ENCODE data around the gene ANKRD9. TPM values are rescaled to one million over a fixed set of nuclear protein-coding genes. Genes with fewer than 3 reads are reported as not detected.

ANKRD9 gene
- total and polyA plus RNA-seq, 2 of the 13 experiments (the other 11 are each of a cell fraction or from before 2014, with no cell fraction given), result 10.0 to 15.0 TPM

- DNase-seq (ENCODE audit: low spot score), result no peak
- no peak overlapping the region for H3K9ac ChIP-seq (ENCODE audit: insufficient read depth, low read depth, low read length)
- H3K4me2 ChIP-seq (ENCODE audit: low read depth, low read length), result no peak overlapping the region
- no peak overlapping the region for H3K4me3 ChIP-seq (replicated peaks in 1 of 3; ENCODE audit: insufficient read depth in 1 of 3, low read depth in 2 of 3, low read length in 3 of 3)
- H3K9me3 ChIP-seq (ENCODE audit: low read length), result no peaks in the 10 kb centered on the region
- WGBS (ENCODE audit: low lambda C conversion rate), result 100% methylated on average over 6 of the region's 9 CpGs
- no peaks in the 10 kb centered on the region for H3K79me2 ChIP-seq (ENCODE audit: insufficient read depth, low read length)
- no peaks in the 10 kb centered on the region for H3K4me1 ChIP-seq (ENCODE audit: insufficient read depth, low read length)
- no peak overlapping the region for H3K27ac ChIP-seq (ENCODE audit: extremely low read length, insufficient read depth, low read length)
- no peak for FAIRE-seq
- no TSS peak for BruUV-seq (replicated peaks)
- ChIA-PET POLR2A (interaction anchor here (0.7 kb wide), 1 partner anchor 9 kb away, joined by 3 read pairs; no protein-coding TSS in a partner anchor), CTCF (ENCODE audit: low intra/inter-chr PET ratio, low total read pairs) (no interaction called here)
- ATAC-seq, result no peak
- H3K27me3 ChIP-seq (ENCODE audit: control insufficient read depth in 1 of 2, insufficient read depth in 2 of 2, low read length in 2 of 2), result no peaks in the 10 kb centered on the region
- H2AFZ ChIP-seq (ENCODE audit: low read length), result no peak overlapping the region
- no peaks in the 10 kb centered on the region for H3K36me3 ChIP-seq (replicated peaks in 1 of 2; ENCODE audit: control insufficient read depth in 1 of 2, insufficient read depth in 2 of 2, low read length in 2 of 2)
- intact Hi-C loops (cut with micrococcal nuclease; ENCODE audit: unreplicated experiment) (no loop called here), in situ Hi-C loops (cut with HindIII; ENCODE audit: extremely low pct_ligation_motif_present, low pct_unique_long_range_greater_than_20kb) (no loop called here)
- H4K20me1 ChIP-seq (ENCODE audit: insufficient read depth, low read length), result no peaks in the 10 kb centered on the region
- TF ChIP-seq ZSCAN22 (CRISPR knock-in tag; IDR thresholded peaks at IDR 0.05) (no peak), MAF1 (CRISPR knock-in tag; IDR thresholded peaks at IDR 0.05; ENCODE audit: borderline replicate concordance) (no peak), MAZ (IDR thresholded peaks at IDR 0.05; ENCODE audit: borderline replicate concordance, low read depth, low read length) (no peak), MAZ (CRISPR knock-in tag; IDR thresholded peaks at IDR 0.05; ENCODE audit: low read depth) (no peak), JUNB (CRISPR knock-in tag; IDR thresholded peaks at IDR 0.05; ENCODE audit: borderline replicate concordance) (no peak), CC2D1A (CRISPR knock-in tag; IDR thresholded peaks at IDR 0.05) (no peak), YY1 (IDR thresholded peaks at IDR 0.05; ENCODE audit: insufficient read depth, insufficient replicate concordance, low read depth, low read length) (no peak), TBL1XR1 (IDR thresholded peaks at IDR 0.05; ENCODE audit: borderline replicate concordance, low read length, partially characterized antibody) (no peak), MEIS2 (CRISPR knock-in tag; IDR thresholded peaks at IDR 0.05) (no peak), EEA1 (CRISPR knock-in tag; IDR thresholded peaks at IDR 0.05; ENCODE audit: borderline replicate concordance) (no peak), CREM (IDR thresholded peaks at IDR 0.05) (no peak), CREM (CRISPR knock-in tag; IDR thresholded peaks at IDR 0.05) (no peak)
- TF ChIP-seq, protein P1, sequence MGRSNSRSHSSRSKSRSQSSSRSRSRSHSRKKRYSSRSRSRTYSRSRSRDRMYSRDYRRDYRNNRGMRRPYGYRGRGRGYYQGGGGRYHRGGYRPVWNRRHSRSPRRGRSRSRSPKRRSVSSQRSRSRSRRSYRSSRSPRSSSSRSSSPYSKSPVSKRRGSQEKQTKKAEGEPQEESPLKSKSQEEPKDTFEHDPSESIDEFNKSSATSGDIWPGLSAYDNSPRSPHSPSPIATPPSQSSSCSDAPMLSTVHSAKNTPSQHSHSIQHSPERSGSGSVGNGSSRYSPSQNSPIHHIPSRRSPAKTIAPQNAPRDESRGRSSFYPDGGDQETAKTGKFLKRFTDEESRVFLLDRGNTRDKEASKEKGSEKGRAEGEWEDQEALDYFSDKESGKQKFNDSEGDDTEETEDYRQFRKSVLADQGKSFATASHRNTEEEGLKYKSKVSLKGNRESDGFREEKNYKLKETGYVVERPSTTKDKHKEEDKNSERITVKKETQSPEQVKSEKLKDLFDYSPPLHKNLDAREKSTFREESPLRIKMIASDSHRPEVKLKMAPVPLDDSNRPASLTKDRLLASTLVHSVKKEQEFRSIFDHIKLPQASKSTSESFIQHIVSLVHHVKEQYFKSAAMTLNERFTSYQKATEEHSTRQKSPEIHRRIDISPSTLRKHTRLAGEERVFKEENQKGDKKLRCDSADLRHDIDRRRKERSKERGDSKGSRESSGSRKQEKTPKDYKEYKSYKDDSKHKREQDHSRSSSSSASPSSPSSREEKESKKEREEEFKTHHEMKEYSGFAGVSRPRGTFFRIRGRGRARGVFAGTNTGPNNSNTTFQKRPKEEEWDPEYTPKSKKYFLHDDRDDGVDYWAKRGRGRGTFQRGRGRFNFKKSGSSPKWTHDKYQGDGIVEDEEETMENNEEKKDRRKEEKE (IDR thresholded peaks at IDR 0.05), result no peak
- TF ChIP-seq, protein P2, sequence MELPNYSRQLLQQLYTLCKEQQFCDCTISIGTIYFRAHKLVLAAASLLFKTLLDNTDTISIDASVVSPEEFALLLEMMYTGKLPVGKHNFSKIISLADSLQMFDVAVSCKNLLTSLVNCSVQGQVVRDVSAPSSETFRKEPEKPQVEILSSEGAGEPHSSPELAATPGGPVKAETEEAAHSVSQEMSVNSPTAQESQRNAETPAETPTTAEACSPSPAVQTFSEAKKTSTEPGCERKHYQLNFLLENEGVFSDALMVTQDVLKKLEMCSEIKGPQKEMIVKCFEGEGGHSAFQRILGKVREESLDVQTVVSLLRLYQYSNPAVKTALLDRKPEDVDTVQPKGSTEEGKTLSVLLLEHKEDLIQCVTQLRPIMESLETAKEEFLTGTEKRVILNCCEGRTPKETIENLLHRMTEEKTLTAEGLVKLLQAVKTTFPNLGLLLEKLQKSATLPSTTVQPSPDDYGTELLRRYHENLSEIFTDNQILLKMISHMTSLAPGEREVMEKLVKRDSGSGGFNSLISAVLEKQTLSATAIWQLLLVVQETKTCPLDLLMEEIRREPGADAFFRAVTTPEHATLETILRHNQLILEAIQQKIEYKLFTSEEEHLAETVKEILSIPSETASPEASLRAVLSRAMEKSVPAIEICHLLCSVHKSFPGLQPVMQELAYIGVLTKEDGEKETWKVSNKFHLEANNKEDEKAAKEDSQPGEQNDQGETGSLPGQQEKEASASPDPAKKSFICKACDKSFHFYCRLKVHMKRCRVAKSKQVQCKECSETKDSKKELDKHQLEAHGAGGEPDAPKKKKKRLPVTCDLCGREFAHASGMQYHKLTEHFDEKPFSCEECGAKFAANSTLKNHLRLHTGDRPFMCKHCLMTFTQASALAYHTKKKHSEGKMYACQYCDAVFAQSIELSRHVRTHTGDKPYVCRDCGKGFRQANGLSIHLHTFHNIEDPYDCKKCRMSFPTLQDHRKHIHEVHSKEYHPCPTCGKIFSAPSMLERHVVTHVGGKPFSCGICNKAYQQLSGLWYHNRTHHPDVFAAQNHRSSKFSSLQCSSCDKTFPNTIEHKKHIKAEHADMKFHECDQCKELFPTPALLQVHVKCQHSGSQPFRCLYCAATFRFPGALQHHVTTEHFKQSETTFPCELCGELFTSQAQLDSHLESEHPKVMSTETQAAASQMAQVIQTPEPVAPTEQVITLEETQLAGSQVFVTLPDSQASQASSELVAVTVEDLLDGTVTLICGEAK (IDR thresholded peaks at IDR 0.05), result no peak
- TF ChIP-seq, protein P2 (CRISPR knock-in tag; IDR thresholded peaks at IDR 0.05), result no peak
Measured at GRCh38 chr14:102472791-102473150, 36.8 kb downstream of the ANKRD9 start.
